Mucosa of stomach (tissue), 1 donor: ENCODE data around the gene ZNF598.

Experiments
- H3K27me3 ChIP-seq: one replicate; pipeline ENCODE4 v1.7.0; 2013; ENCODE audit warnings: mild to moderate bottlenecking, low read length; ENCODE audit not compliant: control insufficient read depth, insufficient read depth
- H3K36me3 ChIP-seq: one replicate; pipeline ENCODE4 v1.7.0; 2013; ENCODE audit warnings: low read length; ENCODE audit not compliant: control insufficient read depth, insufficient read depth
- H3K4me1 ChIP-seq: one replicate; pipeline ENCODE4 v1.7.0; 2013; ENCODE audit warnings: mild to moderate bottlenecking, low read length; ENCODE audit not compliant: control insufficient read depth, insufficient read depth
- H3K4me3 ChIP-seq: one replicate; pipeline ENCODE4 v1.7.0; 2013; ENCODE audit warnings: low read length
- H3K9ac ChIP-seq: one replicate; pipeline ENCODE4 v1.7.0; 2013; ENCODE audit warnings: mild to moderate bottlenecking, low read length, moderate library complexity
- H3K9me3 ChIP-seq: one replicate; pipeline ENCODE4 v1.7.0; 2013; ENCODE audit warnings: mild to moderate bottlenecking, low read length, moderate library complexity; ENCODE audit not compliant: control insufficient read depth
- donor health status: Pancreatic carcinoma.

ZNF598 gene

GRCh38 chr16:1989209-1990100, 20.2 kb downstream of the ZNF598 start, which contains the start of gene SYNGR3:
TSS of gene SYNGR3 (plus strand) at chr16:1989970. CDS start at chr16:1990103, 133 bp downstream.
- Histone ChIP-seq H3K9ac (peak within 1 kb of the TSS; percentile 33), H3K36me3 (no peaks in the 10 kb centered on the region), H3K4me1 (peaks cover 42% of the 10 kb centered on the region), H3K27me3 (peaks cover 39% of the 10 kb centered on the region), H3K4me3 (no peak within 1 kb of the TSS), H3K9me3 (no peaks in the 10 kb centered on the region)

- Histone ChIP-seq H3K36me3 (no peaks in the 10 kb centered on the region), H3K9ac (no peak overlapping the region), H3K27me3 (peaks cover 42% of the 10 kb centered on the region), H3K4me3 (no peak overlapping the region), H3K9me3 (no peaks in the 10 kb centered on the region), H3K4me1 (peaks cover 55% of the 10 kb centered on the region)
Observed at GRCh38 chr16:1987198-1987597, 22.4 kb downstream of the ZNF598 start.

- peak overlapping the region; percentile 82 for H3K9ac ChIP-seq
- peaks cover 41% of the 10 kb centered on the region for H3K27me3 ChIP-seq
- no peaks in the 10 kb centered on the region for H3K9me3 ChIP-seq
- no peaks in the 10 kb centered on the region for H3K36me3 ChIP-seq
- H3K4me1 ChIP-seq = peaks cover 60% of the 10 kb centered on the region
- no peak overlapping the region for H3K4me3 ChIP-seq
Observed at GRCh38 chr16:1985466-1986150, 24.0 kb downstream of the ZNF598 start.

GRCh38 chr16:1984347-1985225, 25.0 kb downstream of the ZNF598 start:
- Histone ChIP-seq H3K36me3 (no peaks in the 10 kb centered on the region), H3K9me3 (no peaks in the 10 kb centered on the region), H3K4me3 (peak overlapping the region; percentile 60), H3K27me3 (peaks cover 43% of the 10 kb centered on the region), H3K4me1 (peaks cover 66% of the 10 kb centered on the region), H3K9ac (peak overlapping the region; percentile 82)

- H3K36me3 ChIP-seq = no peaks in the 10 kb centered on the region
- H3K27me3 ChIP-seq = peaks cover 37% of the 10 kb centered on the region
- peaks cover 63% of the 10 kb centered on the region for H3K4me1 ChIP-seq
- peak within 1 kb of the TSS; percentile 82 for H3K9ac ChIP-seq
- no peaks in the 10 kb centered on the region for H3K9me3 ChIP-seq
- H3K4me3 ChIP-seq = peak within 1 kb of the TSS; percentile 60
Observed at GRCh38 chr16:1983544-1984346, 25.9 kb downstream of the ZNF598 start, which contains the start of gene GFER. TSS of gene GFER (plus strand) at chr16:1984193. CDS start at chr16:1984219, 26 bp downstream.

- Histone ChIP-seq H3K4me1 (peaks cover 69% of the 10 kb centered on the region), H3K9ac (peak overlapping the region; percentile 53), H3K9me3 (no peaks in the 10 kb centered on the region), H3K36me3 (no peaks in the 10 kb centered on the region), H3K27me3 (peaks cover 31% of the 10 kb centered on the region), H3K4me3 (peak overlapping the region; percentile 31)
Observed at GRCh38 chr16:1982991-1983543, 26.6 kb downstream of the ZNF598 start.

GRCh38 chr16:1982013-1982433, 27.6 kb downstream of the ZNF598 start:
- Histone ChIP-seq H3K4me3 (no peak overlapping the region), H3K36me3 (peaks cover 2% of the 10 kb centered on the region), H3K4me1 (peaks cover 72% of the 10 kb centered on the region), H3K9me3 (no peaks in the 10 kb centered on the region), H3K9ac (no peak overlapping the region), H3K27me3 (peaks cover 28% of the 10 kb centered on the region)

GRCh38 chr16:1981398-1981836, 28.2 kb downstream of the ZNF598 start, which contains the start of gene NOXO1:
TSS of gene NOXO1 (minus strand) at chr16:1981469. CDS start at chr16:1981179, 290 bp downstream.
- peaks cover 28% of the 10 kb centered on the region for H3K27me3 ChIP-seq
- no peak within 1 kb of the TSS for H3K9ac ChIP-seq
- no peak within 1 kb of the TSS for H3K4me3 ChIP-seq
- peaks cover 8% of the 10 kb centered on the region for H3K36me3 ChIP-seq
- no peaks in the 10 kb centered on the region for H3K9me3 ChIP-seq
- peaks cover 72% of the 10 kb centered on the region for H3K4me1 ChIP-seq

- H3K9ac ChIP-seq = no peak overlapping the region
- peaks cover 24% of the 10 kb centered on the region for H3K27me3 ChIP-seq
- H3K4me3 ChIP-seq = no peak overlapping the region
- H3K36me3 ChIP-seq = peaks cover 9% of the 10 kb centered on the region
- no peaks in the 10 kb centered on the region for H3K9me3 ChIP-seq
- H3K4me1 ChIP-seq = peaks cover 68% of the 10 kb centered on the region
Observed at GRCh38 chr16:1980770-1981087, 28.9 kb downstream of the ZNF598 start.

GRCh38 chr16:1980030-1980769, 29.4 kb downstream of the ZNF598 start:
- H3K36me3 ChIP-seq = peaks cover 9% of the 10 kb centered on the region
- peaks cover 62% of the 10 kb centered on the region for H3K4me1 ChIP-seq
- peaks cover 24% of the 10 kb centered on the region for H3K27me3 ChIP-seq
- H3K9me3 ChIP-seq = no peaks in the 10 kb centered on the region
- H3K4me3 ChIP-seq = no peak overlapping the region
- H3K9ac ChIP-seq = peak overlapping the region; percentile 70
